Epithelial cell of proximal tubule (primary cell): ENCODE results near the gene C2orf69. TPM values are rescaled to one million over a fixed set of nuclear protein-coding genes. Genes with fewer than 3 reads are reported as not detected.

Source experiments
- DNase-seq: peaks from one replicate; pipeline ENCODE4 v3.0.0-alpha.2; 2011; ENCODE audit warnings: low read depth
- H3K4me3 ChIP-seq: 2 replicates; pipeline ENCODE4 v1.5.1; 2011; ENCODE audit warnings: low read depth, mild to moderate bottlenecking, low read length
- CTCF ChIP-seq: conservative IDR thresholded peaks from 2 replicates; pipeline ENCODE4 v1.5.1; 2012; ENCODE audit warnings: low read depth, mild to moderate bottlenecking, low read length
- total RNA-seq: library from RNA; depleted of rRNA; stranded (reverse); fragments of >200 nt; gene quantifications from 2 replicates; pipeline ENCODE4 v1.2.3, GENCODE V29; 2015

Gene C2orf69
- total RNA-seq, 1 donor from 2014 or later: 13.0 TPM

GRCh38 chr2:199962203-199962602 lies 51.1 kb downstream of the C2orf69 start:
- no peak overlapping the region for H3K4me3 ChIP-seq
- no peak for TF ChIP-seq CTCF

GRCh38 chr2:199966405-199966804 lies 55.3 kb downstream of the C2orf69 start:
- DNase-seq: no peak
- H3K4me3 ChIP-seq: no peak overlapping the region
- TF ChIP-seq CTCF: no peak

More at GRCh38 chr2:199962203-199962602, 51.1 kb downstream of the C2orf69 start:
- no peak for DNase-seq

- no peak overlapping the region for H3K4me3 ChIP-seq
- DNase-seq: no peak
- no peak for TF ChIP-seq CTCF
These were observed 55.9 kb downstream of the C2orf69 start for GRCh38 chr2:199966976-199967375.

GRCh38 chr2:199968126-199968525 lies 57.0 kb downstream of the C2orf69 start:
- no peak for TF ChIP-seq CTCF
- H3K4me3 ChIP-seq: no peak overlapping the region
- DNase-seq: no peak

GRCh38 chr2:199972088-199972626 lies 61.1 kb downstream of the C2orf69 start:
- H3K4me3 ChIP-seq: no peak overlapping the region
- no peak for TF ChIP-seq CTCF
- no peak for DNase-seq

GRCh38 chr2:199973703-199974102 lies 62.6 kb downstream of the C2orf69 start:
- H3K4me3 ChIP-seq: no peak overlapping the region
- peak; percentile 64 for TF ChIP-seq CTCF
- no peak for DNase-seq

- no peak for TF ChIP-seq CTCF
- no peak for DNase-seq
- no peak overlapping the region for H3K4me3 ChIP-seq
These were observed 64.3 kb downstream of the C2orf69 start for GRCh38 chr2:199975273-199975895.
